Activated naive CD4-positive, alpha-beta T cell treated with anti-CD3 and anti-CD28 coated beads for 36 hours (primary cell): ENCODE results near the gene FGL2. TPM values are rescaled to one million over a fixed set of nuclear protein-coding genes. Genes with fewer than 3 reads are reported as not detected.

Source experiments
- CTCF ChIA-PET: fragments of 350-600 bp; sonication (Branson Sonifier 250); formaldehyde crosslinking; loops from one replicate; lab custom pipeline; 2021; ENCODE audit warnings: antibody characterized with exemption; lab: Charles Lee
- DNase-seq: peaks from one replicate; pipeline ENCODE4 v3.0.0-alpha.2; 2020
- H3K27ac Mint-ChIP-seq: one replicate; pipeline ENCODE4 v1.8.0; 2021; ENCODE audit warnings: mild to moderate bottlenecking, mixed read lengths
- H3K27me3 Mint-ChIP-seq: one replicate; pipeline ENCODE4 v1.8.0; 2021; ENCODE audit warnings: low read depth, mixed read lengths
- H3K36me3 Mint-ChIP-seq: one replicate; pipeline ENCODE4 v1.8.0; 2021; ENCODE audit warnings: low read depth, mixed read lengths
- H3K4me1 Mint-ChIP-seq: one replicate; pipeline ENCODE4 v1.8.0; 2021; ENCODE audit warnings: low read depth, mixed read lengths
- H3K4me3 Mint-ChIP-seq: one replicate; pipeline ENCODE4 v1.8.0; 2021; ENCODE audit warnings: mild to moderate bottlenecking, moderate library complexity, mixed read lengths
- H3K9me3 Mint-ChIP-seq: one replicate; pipeline ENCODE4 v1.8.0; 2021; ENCODE audit warnings: mixed read lengths
- intact Hi-C: fragments of 100-400 bp; cut with micrococcal nuclease; formaldehyde crosslinking; loops from one replicate; pipeline ENCODE4 v1.15.1; 2023
- total RNA-seq, 2 experiments: library from RNA; stranded (reverse); gene quantifications; one replicate each; pipeline ENCODE4 v1.2.3, GENCODE V29; 2021

FGL2 gene, protein sequence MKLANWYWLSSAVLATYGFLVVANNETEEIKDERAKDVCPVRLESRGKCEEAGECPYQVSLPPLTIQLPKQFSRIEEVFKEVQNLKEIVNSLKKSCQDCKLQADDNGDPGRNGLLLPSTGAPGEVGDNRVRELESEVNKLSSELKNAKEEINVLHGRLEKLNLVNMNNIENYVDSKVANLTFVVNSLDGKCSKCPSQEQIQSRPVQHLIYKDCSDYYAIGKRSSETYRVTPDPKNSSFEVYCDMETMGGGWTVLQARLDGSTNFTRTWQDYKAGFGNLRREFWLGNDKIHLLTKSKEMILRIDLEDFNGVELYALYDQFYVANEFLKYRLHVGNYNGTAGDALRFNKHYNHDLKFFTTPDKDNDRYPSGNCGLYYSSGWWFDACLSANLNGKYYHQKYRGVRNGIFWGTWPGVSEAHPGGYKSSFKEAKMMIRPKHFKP
- total RNA-seq, result not detected

DNA sequence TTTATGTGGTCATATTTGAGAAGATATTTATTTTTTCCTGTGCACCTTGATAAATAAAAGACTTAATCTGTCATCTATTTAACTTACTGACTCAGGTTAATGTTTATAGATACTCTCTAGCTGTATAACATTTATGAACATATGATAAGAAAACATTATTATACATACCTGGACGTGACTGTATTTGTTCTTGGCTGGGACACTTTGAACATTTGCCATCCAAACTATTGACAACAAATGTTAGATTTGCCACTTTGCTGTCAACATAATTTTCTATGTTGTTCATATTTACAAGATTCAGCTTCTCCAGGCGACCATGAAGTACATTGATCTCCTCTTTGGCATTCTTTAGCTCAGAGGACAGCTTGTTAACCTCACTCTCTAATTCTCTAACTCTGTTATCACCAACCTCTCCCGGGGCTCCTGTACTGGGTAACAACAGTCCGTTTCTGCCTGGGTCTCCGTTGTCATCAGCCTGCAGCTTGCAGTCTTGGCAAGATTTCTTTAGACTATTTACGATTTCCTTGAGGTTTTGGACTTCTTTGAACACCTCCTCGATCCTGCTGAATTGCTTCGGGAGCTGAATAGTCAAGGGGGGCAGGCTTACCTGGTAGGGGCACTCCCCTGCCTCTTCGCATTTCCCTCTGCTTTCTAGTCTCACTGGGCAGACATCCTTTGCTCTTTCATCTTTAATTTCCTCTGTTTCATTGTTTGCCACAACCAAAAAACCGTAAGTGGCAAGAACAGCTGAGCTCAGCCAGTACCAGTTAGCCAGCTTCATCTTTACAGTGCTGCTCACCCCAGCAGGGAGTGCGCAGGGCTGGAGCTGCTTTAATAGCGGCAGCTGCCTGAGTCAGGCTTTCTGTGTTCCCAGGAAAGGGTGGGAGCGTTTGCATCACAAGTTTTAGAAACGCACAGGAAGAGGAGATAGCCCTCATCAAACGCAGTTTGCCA is at the start of gene FGL2:
Gene FGL2 (minus strand): TSS at position 807 of the 954 bp plus-strand sequence. CDS start 26 bp downstream, at position 781.
- intact Hi-C loops, result loop anchor here (2.0 to 10.0 kb wide), 4 partner anchors 42 to 132 kb away; partner anchors contain the start of gene CCDC146
- H3K4me3 Mint-ChIP-seq, result peak within 1 kb of the TSS; percentile 74
- CTCF ChIA-PET, result interaction anchor here (0.7 to 2.1 kb wide), 2 partner anchors 47 to 151 kb away, joined by 3 to 10 read pairs; no protein-coding TSS in a partner anchor
- peaks cover 19% of the 10 kb centered on the region for H3K4me1 Mint-ChIP-seq
- no peaks in the 10 kb centered on the region for H3K36me3 Mint-ChIP-seq
- no peaks in the 10 kb centered on the region for H3K27me3 Mint-ChIP-seq
- H3K9me3 Mint-ChIP-seq, result no peaks in the 10 kb centered on the region
- H3K27ac Mint-ChIP-seq, result no peak within 1 kb of the TSS
- DNase-seq, result peak; percentile 47

DNA sequence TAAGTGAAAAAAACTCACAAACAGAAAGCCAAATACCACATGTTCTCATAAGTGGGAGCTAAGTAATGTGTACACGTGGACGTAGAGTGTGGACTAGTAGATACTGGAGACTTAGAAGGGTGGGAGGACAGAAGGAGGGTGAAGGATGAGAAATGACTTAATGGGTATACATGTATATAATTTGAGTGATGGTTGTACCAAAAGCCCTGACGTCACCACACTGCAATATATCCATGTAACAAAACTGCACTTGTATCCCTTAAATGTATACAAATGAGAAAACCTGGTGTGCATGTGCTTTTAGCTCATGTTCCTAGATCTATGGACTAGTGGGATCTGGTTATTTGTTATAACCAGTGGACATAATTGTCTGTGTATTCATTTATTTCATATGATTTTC is 48.5 kb upstream of the FGL2 start:
- no peak for DNase-seq
- CTCF ChIA-PET, result interaction anchor here (0.8 to 3.6 kb wide), 13 partner anchors 10 to 314 kb away, joined by 3 to 50 read pairs (median 6); partner anchors contain the start of gene CCDC146
- intact Hi-C loops, result loop anchor here (10.0 kb wide), 1 partner anchor 53 kb away; the partner anchor contains the start of gene FGL2
- Mint-ChIP-seq H3K4me1 (peaks cover 2% of the 10 kb centered on the region), H3K9me3 (no peaks in the 10 kb centered on the region), H3K27me3 (no peaks in the 10 kb centered on the region), H3K4me3 (no peak overlapping the region), H3K36me3 (no peaks in the 10 kb centered on the region), H3K27ac (no peak overlapping the region)

DNA sequence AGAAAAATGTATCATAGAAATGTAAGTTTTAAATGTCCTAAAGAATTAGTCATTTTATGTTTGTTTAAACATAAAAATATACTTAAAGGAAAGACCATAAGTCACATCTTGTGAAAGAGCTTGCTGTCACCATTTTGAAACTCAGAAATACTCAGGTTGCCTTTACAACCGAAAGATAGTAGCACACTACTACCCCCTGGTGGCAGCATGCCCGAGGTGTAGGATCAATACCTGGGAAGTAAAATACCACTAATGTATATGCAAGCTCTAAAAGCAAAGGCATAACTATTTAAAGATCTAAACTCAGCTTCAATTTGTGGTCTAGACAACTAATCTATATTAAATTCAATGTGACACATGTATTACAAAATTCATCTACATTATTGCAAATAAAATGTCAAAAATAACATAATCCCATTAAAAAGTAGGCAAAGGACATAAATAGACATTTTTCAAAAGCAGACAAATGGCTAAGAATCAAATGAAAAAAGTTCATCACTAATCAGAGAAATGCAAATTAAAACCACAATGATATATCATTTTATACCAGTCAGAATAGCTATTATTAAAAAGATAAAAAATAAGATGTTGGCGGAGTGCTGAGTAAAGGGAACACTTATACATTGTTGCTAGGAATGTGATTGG is 47.7 kb upstream of the FGL2 start:
- CTCF ChIA-PET, result interaction anchor here (0.6 to 3.6 kb wide), 33 partner anchors 9 to 597 kb away, joined by 3 to 50 read pairs (median 4); partner anchors contain the start of genes CCDC146 and FGL2
- Mint-ChIP-seq H3K9me3 (no peaks in the 10 kb centered on the region), H3K27me3 (no peaks in the 10 kb centered on the region), H3K36me3 (no peaks in the 10 kb centered on the region), H3K4me1 (peaks cover 2% of the 10 kb centered on the region), H3K4me3 (no peak overlapping the region), H3K27ac (no peak overlapping the region)
- DNase-seq, result peak; percentile 95
- intact Hi-C loops, result loop anchor here (1.0 to 10.0 kb wide), 3 partner anchors 53 to 125 kb away; partner anchors contain the start of genes CCDC146 and FGL2

DNA sequence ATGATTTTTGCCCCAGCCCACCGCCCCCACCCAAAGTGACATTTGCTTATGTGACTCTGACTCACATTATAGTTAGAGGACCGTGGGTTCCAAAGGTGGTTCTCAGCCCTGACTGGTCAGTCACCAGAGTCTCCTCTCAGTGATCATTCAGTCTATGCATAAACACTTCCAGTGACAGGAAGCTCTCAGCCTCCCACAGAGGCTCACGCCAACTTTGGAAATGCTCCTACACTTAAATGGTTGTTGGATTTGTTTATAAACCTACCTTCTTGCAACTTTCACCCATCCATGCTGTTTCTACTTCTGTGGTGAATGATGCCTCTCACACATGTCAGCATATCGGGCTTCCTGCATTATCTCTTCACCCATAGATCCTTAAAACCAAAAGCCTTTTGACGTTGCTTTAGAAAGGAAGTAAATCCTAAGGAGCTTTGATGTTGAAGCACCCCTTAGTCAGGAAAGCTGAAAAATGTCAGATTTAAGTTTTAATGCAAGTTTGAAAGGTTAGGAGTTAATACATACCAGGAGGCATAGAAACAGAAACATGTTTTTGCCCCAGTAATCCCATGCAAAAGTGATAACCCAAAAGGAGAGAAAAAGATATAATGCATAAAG is 46.5 kb upstream of the FGL2 start:
- Mint-ChIP-seq H3K27me3 (no peaks in the 10 kb centered on the region), H3K27ac (no peak overlapping the region), H3K4me3 (no peak overlapping the region), H3K4me1 (peaks cover 2% of the 10 kb centered on the region), H3K36me3 (no peaks in the 10 kb centered on the region), H3K9me3 (no peaks in the 10 kb centered on the region)
- DNase-seq, result no peak
- CTCF ChIA-PET, result interaction anchor here (0.9 to 3.6 kb wide), 12 partner anchors 8 to 124 kb away, joined by 3 to 50 read pairs (median 10); partner anchors contain the start of genes CCDC146 and FGL2
- intact Hi-C loops, result loop anchor here (10.0 kb wide), 1 partner anchor 51 kb away; the partner anchor contains the start of gene FGL2

DNA sequence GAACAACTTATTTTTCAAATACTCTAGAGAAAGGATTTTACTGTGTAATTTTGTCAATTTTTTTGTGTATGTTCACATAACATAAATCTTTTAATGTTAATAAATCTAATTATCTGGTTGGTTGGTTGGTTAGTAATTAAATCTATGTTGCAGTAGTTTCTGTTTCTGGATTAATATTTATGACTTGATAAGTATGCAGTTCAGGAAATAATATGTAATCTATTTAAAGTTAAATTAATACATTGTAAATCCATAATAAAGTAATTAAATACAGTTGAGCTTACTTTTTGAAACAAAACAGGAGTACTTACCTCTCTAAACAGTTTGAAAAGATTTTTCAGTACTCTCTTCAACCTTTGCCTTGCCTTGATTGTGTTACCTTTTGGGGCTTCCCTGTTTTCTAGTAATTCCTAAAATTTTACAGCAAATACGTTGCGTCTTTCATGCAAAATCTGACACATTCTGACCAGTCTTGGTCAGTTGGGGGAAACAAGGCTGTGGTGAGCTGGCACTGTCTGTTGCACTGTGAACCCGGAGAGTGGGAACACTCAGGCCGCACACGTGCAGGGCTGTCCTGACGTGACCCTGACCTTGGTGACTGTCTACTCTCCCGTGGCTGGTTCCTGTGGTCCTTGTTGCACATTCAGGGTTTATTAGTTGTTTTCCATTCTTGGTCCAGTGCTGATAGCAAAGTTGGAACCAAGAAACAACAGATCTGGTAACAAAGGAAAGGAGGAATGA is 45.6 kb upstream of the FGL2 start:
- Mint-ChIP-seq H3K36me3 (no peaks in the 10 kb centered on the region), H3K4me3 (no peak overlapping the region), H3K9me3 (no peaks in the 10 kb centered on the region), H3K27me3 (no peaks in the 10 kb centered on the region), H3K27ac (no peak overlapping the region), H3K4me1 (peaks cover 2% of the 10 kb centered on the region)
- intact Hi-C loops, result loop anchor here (10.0 kb wide), 1 partner anchor 50 kb away; the partner anchor contains the start of gene FGL2
- no peak for DNase-seq
- CTCF ChIA-PET, result interaction anchor here (1.0 to 3.6 kb wide), 3 partner anchors 44 to 123 kb away, joined by 3 to 50 read pairs (median 19); partner anchors contain the start of gene CCDC146

DNA sequence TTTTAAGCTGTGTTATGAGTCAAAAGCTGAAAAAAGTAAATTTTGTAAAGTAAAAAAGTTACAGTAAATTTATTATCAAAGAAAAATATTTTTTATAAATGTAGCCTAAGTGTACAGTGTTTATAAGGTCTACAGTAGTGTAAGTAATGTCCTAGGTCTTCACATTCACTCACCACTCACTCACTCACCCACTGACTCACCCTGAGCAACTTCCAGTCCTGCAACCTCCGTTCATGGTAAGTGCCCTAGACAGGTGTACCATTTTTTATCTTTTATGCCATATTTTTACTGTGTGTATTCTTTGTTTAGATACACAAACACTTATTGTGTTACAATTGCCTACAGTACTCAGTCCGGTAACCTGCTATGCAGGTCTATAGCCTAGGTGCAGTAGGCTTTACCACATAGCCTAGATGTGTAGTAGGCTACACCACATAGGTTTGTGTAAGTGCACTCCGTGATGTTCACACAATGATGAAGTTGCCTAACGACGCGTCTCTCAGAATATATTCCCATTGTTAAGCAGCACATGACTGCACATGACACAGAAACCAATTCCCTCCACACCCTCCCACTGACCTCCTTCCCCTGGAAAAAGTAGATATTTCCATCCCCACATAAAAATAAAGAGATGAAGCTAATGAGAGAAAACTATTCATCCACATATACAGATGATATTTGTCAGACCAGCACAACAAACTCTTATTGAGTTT is 44.8 kb upstream of the FGL2 start:
- H3K27ac Mint-ChIP-seq, result no peak overlapping the region

DNA sequence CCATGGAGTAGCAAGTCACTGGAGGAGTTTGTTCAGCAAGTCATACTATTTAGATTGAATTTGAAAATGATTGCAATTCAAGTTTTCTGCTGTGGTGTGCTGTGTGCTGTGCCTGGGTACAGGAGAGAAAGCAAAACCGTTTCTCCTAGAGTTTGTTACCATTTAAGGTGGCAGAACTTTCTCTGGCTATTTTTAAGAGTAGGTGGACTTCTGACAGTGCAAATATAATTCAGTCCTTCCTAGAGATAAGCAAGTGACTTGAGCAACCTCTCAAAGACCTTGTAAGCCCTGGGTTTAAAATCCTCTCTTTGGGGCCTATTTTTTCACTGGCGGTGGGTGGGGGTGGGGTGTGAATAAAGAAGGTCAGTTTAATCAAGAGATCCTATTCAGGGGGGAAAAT is 42.9 kb upstream of the FGL2 start:
- H3K9me3 Mint-ChIP-seq, result no peaks in the 10 kb centered on the region
- DNase-seq, result no peak
- peaks cover 15% of the 10 kb centered on the region for H3K4me1 Mint-ChIP-seq
- CTCF ChIA-PET, result no interaction called here
- intact Hi-C loops, result loop anchor here (10.0 kb wide), 1 partner anchor 48 kb away; the partner anchor contains the start of gene FGL2
- H3K27me3 Mint-ChIP-seq, result no peaks in the 10 kb centered on the region
- no peak overlapping the region for H3K4me3 Mint-ChIP-seq
- H3K27ac Mint-ChIP-seq, result no peak overlapping the region
- H3K36me3 Mint-ChIP-seq, result no peaks in the 10 kb centered on the region

More for the DNA sequence above, 44.8 kb upstream of the FGL2 start:
- Mint-ChIP-seq H3K27me3 (no peaks in the 10 kb centered on the region), H3K4me3 (no peak overlapping the region), H3K4me1 (peaks cover 8% of the 10 kb centered on the region), H3K36me3 (no peaks in the 10 kb centered on the region), H3K9me3 (no peaks in the 10 kb centered on the region)
- intact Hi-C loops, result loop anchor here (10.0 kb wide), 1 partner anchor 50 kb away; the partner anchor contains the start of gene FGL2
- no peak for DNase-seq
- CTCF ChIA-PET, result interaction anchor here (0.9 to 1.0 kb wide), 2 partner anchors 19 to 43 kb away, joined by 3 read pairs; no protein-coding TSS in a partner anchor

DNA sequence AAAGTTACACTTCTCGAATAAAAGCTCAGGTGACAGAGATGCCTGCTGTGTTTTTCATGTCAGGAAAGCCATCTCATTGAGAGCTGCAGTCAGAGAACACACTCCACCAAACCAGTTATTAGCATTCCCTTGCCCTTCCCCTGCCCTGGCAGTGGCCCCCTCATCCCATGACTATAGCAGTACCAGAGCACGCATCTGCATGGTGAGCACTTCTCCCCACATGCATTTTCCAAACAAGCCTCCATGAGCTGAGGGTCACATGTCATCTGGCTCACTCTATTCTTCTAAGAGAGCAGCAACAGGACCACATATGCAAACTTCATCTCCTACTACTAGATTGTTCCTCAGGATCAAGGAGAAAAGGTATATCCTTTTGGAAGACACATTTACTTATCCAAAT is 42.4 kb upstream of the FGL2 start:
- Mint-ChIP-seq H3K9me3 (no peaks in the 10 kb centered on the region), H3K4me1 (peaks cover 15% of the 10 kb centered on the region), H3K27me3 (no peaks in the 10 kb centered on the region), H3K27ac (no peak overlapping the region), H3K4me3 (no peak overlapping the region), H3K36me3 (peaks cover under 1% of the 10 kb centered on the region)
- intact Hi-C loops, result loop anchor here (10.0 kb wide), 1 partner anchor 47 kb away; the partner anchor contains the start of gene FGL2
- CTCF ChIA-PET, result no interaction called here
- no peak for DNase-seq

DNA sequence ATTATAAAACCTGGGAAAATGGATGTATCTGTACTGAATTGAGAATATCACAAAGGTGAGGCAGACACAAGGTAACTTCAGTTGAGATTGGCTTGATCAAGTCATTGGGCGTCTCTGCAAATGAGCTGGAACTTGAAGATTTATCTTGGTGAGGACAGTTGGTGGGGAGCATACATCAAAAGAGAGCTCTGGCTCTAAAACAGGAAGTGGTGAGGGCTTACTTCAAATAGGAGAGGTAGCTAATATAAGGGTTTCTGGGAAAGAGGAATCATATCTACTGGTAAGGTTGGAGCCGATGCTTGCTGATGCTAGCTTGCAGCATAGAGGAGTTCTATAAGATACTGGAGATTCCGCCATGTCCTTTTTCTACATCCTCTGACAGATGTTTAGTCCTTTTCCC is 39.9 kb upstream of the FGL2 start:
- H3K36me3 Mint-ChIP-seq, result peaks cover 3% of the 10 kb centered on the region
- intact Hi-C loops, result no loop called here
- no peak overlapping the region for H3K4me3 Mint-ChIP-seq
- DNase-seq, result no peak
- H3K27ac Mint-ChIP-seq, result no peak overlapping the region
- H3K4me1 Mint-ChIP-seq, result peaks cover 13% of the 10 kb centered on the region
- CTCF ChIA-PET, result interaction anchor here (0.6 to 2.3 kb wide), 2 partner anchors 8 to 420 kb away, joined by 3 to 16 read pairs; no protein-coding TSS in a partner anchor
- H3K27me3 Mint-ChIP-seq, result no peaks in the 10 kb centered on the region
- no peaks in the 10 kb centered on the region for H3K9me3 Mint-ChIP-seq

DNA sequence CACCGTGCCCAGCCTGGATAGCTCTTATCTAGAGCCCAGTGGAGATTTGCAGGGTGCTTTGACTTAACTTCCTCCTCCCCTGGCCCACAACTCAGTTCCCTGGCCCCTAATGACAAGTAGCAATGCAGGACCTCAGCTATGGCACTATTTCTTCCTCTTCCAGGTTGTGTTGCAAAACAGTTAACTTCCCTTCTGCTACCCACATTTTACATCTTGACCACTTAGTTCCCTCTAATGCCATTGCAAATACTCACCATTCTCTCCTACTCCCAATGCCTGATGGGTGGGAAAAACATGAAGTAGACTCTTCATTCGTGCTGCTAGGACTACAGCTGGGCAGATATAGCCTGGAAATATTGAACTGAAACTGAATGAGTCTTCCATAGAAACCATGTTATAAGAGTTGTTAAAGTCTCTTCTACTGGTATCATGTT is 39.1 kb upstream of the FGL2 start:
- CTCF ChIA-PET, result interaction anchor here (2.3 kb wide), 1 partner anchor 9 kb away, joined by 16 read pairs; no protein-coding TSS in a partner anchor

More for the DNA sequence above, 39.1 kb upstream of the FGL2 start:
- Mint-ChIP-seq H3K36me3 (peaks cover 3% of the 10 kb centered on the region), H3K27me3 (no peaks in the 10 kb centered on the region), H3K4me1 (peaks cover 13% of the 10 kb centered on the region), H3K9me3 (no peaks in the 10 kb centered on the region), H3K27ac (no peak overlapping the region), H3K4me3 (no peak overlapping the region)
- DNase-seq, result no peak
- intact Hi-C loops, result no loop called here
